ENCODE measurements around the gene POTEF.
"Not testable (repeated sequence)": the region's sequence is repeated elsewhere in the genome, so short reads cannot be mapped to it uniquely, and the experiment has no call there.

- TF ChIP-seq CTCF, POLR2A (IDR thresholded peaks at IDR 0.05): not testable (repeated sequence)
These were observed 1.3 kb downstream of the POTEF start for GRCh38 chr2:130127726-130128125.
